Lung (tissue), 12 donors: ENCODE data around the gene SERP2. TPM values are rescaled to one million over a fixed set of nuclear protein-coding genes. Genes with fewer than 3 reads are reported as not detected.

Source experiments
- ATAC-seq: fragments of 200-7000 bp; cut with Tn5 transposase; one replicate; pipeline ENCODE4 v1.9.1; 2020; ENCODE audit warnings: moderate number of reproducible peaks; ENCODE audit not compliant: insufficient read depth, low FRiP score
- DNase-seq, 3 donors: peaks; one replicate each; pipeline ENCODE4 v3.0.0-alpha.2; 2013 to 2017
- H3K27ac ChIP-seq, 2 donors: one replicate each; pipeline ENCODE4 v1.5.1; 2013; ENCODE audit warnings: mild to moderate bottlenecking in 2 of 2, moderate library complexity in 2 of 2, control low read depth in 1 of 2, inconsistent platforms in 1 of 2, low read depth in 1 of 2, low read length in 1 of 2
- H3K27me3 ChIP-seq, 3 donors: one replicate each; pipeline ENCODE4 v1.5.1; 2013; ENCODE audit warnings: low read length in 2 of 3; ENCODE audit not compliant: control insufficient read depth in 3 of 3, insufficient read depth in 3 of 3
- H3K36me3 ChIP-seq, 4 donors: one replicate each; pipeline ENCODE4 v1.5.1; 2013; ENCODE audit warnings: low read length in 4 of 4, mild to moderate bottlenecking in 1 of 4, moderate library complexity in 1 of 4; ENCODE audit not compliant: control insufficient read depth in 4 of 4, insufficient read depth in 4 of 4
- H3K4me1 ChIP-seq, 5 donors: one replicate each; pipeline ENCODE4 v1.5.1; 2013; ENCODE audit warnings: low read length in 5 of 5, mild to moderate bottlenecking in 2 of 5, moderate library complexity in 1 of 5; ENCODE audit not compliant: control insufficient read depth in 5 of 5, insufficient read depth in 5 of 5
- H3K4me3 ChIP-seq: one replicate; pipeline ENCODE4 v1.5.1; 2013; ENCODE audit warnings: mild to moderate bottlenecking, control low read depth, moderate library complexity
- H3K9ac ChIP-seq, 2 donors: one replicate each; pipeline ENCODE4 v1.5.1; 2013; ENCODE audit warnings: low read length in 2 of 2, control low read depth in 1 of 2; ENCODE audit not compliant: insufficient read depth in 1 of 2
- H3K9me3 ChIP-seq, 4 donors: one replicate each; pipeline ENCODE4 v1.5.1; 2013; ENCODE audit warnings: low read length in 3 of 4, mild to moderate bottlenecking in 1 of 4, moderate library complexity in 1 of 4; ENCODE audit not compliant: control insufficient read depth in 4 of 4, insufficient read depth in 3 of 4
- CTCF ChIP-seq: IDR thresholded peaks from 2 replicates; pipeline ENCODE4 v1.5.1; 2012; ENCODE audit warnings: mild to moderate bottlenecking; ENCODE audit errors: control extremely low read depth, extremely low read depth
- WGBS, 2 donors: extraction: QIAGEN DNeasy Blood & Tissue Kit; methylation state at CpG; one replicate each; pipeline ENCODE4 v1.1.7; 2013; 5-methylcytosine and 5-hydroxymethylcytosine counted together
- polyA plus RNA-seq, 2 donors: library from polyadenylated mRNA; stranded (reverse); fragments of 200-250 nt; gene quantifications; one replicate each; pipeline ENCODE4 v1.2.1, GENCODE V29; 2013
- total RNA-seq, 2 donors: library from RNA; depleted of rRNA in 1 of 2; stranded (reverse); fragments of >200 nt in 1 of 2; gene quantifications; one replicate each; pipeline ENCODE4 v1.2.1, GENCODE V29; 2014 to 2021
- donor health status: control.
- donor health status: control.
- donor health status: Bipolar disorder and iron deficiency.
- donor health status: healthy.
- donor health status: DM: yes; HTN: yes; CAD: no.

The SERP2 gene
- total and polyA plus RNA-seq, 4 donors = 4.2 to 6.9 (median 5.9) TPM

- ATAC-seq (no peak), DNase-seq (no peak)
- Histone ChIP-seq H3K4me3 (no peak overlapping the region), H3K9me3 (peaks cover 0 to 2% (median 0%) of the 10 kb centered on the region in 4 donors), H3K9ac (no peak overlapping the region), H3K27me3 (no peaks in the 10 kb centered on the region), H3K4me1 (peaks cover 0 to 16% (median 3%) of the 10 kb centered on the region in 5 donors), H3K36me3 (no peaks in the 10 kb centered on the region), H3K27ac (no peak overlapping the region)
- WGBS, 2 donors = 88 to 93% methylated on average over 3 of the region's 3 CpGs
- no peak for TF ChIP-seq CTCF
Measured at GRCh38 chr13:44365899-44366298, 7.7 kb upstream of the SERP2 start.

- Histone ChIP-seq H3K9me3 (peaks cover 0 to 2% (median 0%) of the 10 kb centered on the region in 4 donors), H3K4me1 (peaks cover 0 to 21% (median 5%) of the 10 kb centered on the region in 5 donors), H3K36me3 (no peaks in the 10 kb centered on the region), H3K9ac (no peak overlapping the region), H3K27ac (no peak overlapping the region), H3K27me3 (no peaks in the 10 kb centered on the region), H3K4me3 (no peak overlapping the region)
- no peak for ATAC-seq
- TF ChIP-seq CTCF = no peak
- 43 to 44% methylated on average over 6 of the region's 6 CpGs for WGBS, 2 donors
- peak in 2 of 3 donors; percentile 35 to 37 for DNase-seq
Measured at GRCh38 chr13:44368062-44368591, 5.5 kb upstream of the SERP2 start.

- H3K4me1 ChIP-seq = peaks cover 0 to 21% (median 5%) of the 10 kb centered on the region in 5 donors
- ATAC-seq = no peak
- H3K27ac ChIP-seq = no peak overlapping the region
- WGBS, 2 donors = 65 to 69% methylated on average over 5 of the region's 5 CpGs
- H3K36me3 ChIP-seq = no peaks in the 10 kb centered on the region
- no peak overlapping the region for H3K4me3 ChIP-seq
- no peaks in the 10 kb centered on the region for H3K27me3 ChIP-seq
- no peak overlapping the region for H3K9ac ChIP-seq
- DNase-seq = no peak
- H3K9me3 ChIP-seq = peaks cover 0 to 4% (median 0%) of the 10 kb centered on the region in 4 donors
- no peak for TF ChIP-seq CTCF
Measured at GRCh38 chr13:44368599-44369368, 4.8 kb upstream of the SERP2 start.
